ENCODE measurements around the gene PDE4D. TPM values are rescaled to one million over a fixed set of nuclear protein-coding genes. Genes with fewer than 3 reads are reported as not detected.

The PDE4D gene
- total and polyA plus RNA-seq, 2 of the 4 experiments (the other 2 are of a cell fraction) = 1.4 to 7.9 TPM

- H4K91ac ChIP-seq (ENCODE audit: insufficient read depth, low read depth, low read length) = no peak overlapping the region
- no TSS peak for BruUV-seq (replicated peaks)
- no peak overlapping the region for H2BK20ac ChIP-seq (ENCODE audit: low read depth, low read length)
- no peak overlapping the region for H2AFZ ChIP-seq (replicated peaks; ENCODE audit: low read length, poor library complexity)
- no peak overlapping the region for H3K18ac ChIP-seq (ENCODE audit: low read depth, low read length)
- no peaks in the 10 kb centered on the region for H3K4me1 ChIP-seq (ENCODE audit: control insufficient read depth, insufficient read depth, low read length)
- no peak overlapping the region for H2BK120ac ChIP-seq (ENCODE audit: low read depth, low read length)
- no peaks in the 10 kb centered on the region for H3K9me3 ChIP-seq (ENCODE audit: control insufficient read depth, insufficient read depth, low read length)
- no peak overlapping the region for H3K4ac ChIP-seq (ENCODE audit: low read depth, low read length)
- H2AK5ac ChIP-seq (ENCODE audit: low read depth, low read length) = no peak overlapping the region
- H3K56ac ChIP-seq (ENCODE audit: extremely low read depth, insufficient read depth, low read length) = no peak overlapping the region
- no peaks in the 10 kb centered on the region for H3K27me3 ChIP-seq (ENCODE audit: control insufficient read depth, insufficient read depth, low read length)
- ChIA-PET POLR2A (ENCODE audit: unreplicated experiment) (no interaction called here), CTCF (no interaction called here)
- H2BK15ac ChIP-seq (ENCODE audit: low read depth, low read length) = no peak overlapping the region
- H4K20me1 ChIP-seq (ENCODE audit: insufficient read depth, low read length) = no peaks in the 10 kb centered on the region
- no peak overlapping the region for H4K5ac ChIP-seq (ENCODE audit: low read depth, low read length)
- no peak for ATAC-seq (ENCODE audit: low read depth)
- no peak for TF ChIP-seq BHLHE40 (IDR thresholded peaks at IDR 0.05; ENCODE audit: low read depth, low read length)
- no peak for TF ChIP-seq RAD21 (IDR thresholded peaks at IDR 0.05; ENCODE audit: low read length)
- TF ChIP-seq ELK1 (IDR thresholded peaks at IDR 0.05; ENCODE audit: borderline replicate concordance, low read depth, low read length) = no peak
- TF ChIP-seq USF2 (IDR thresholded peaks at IDR 0.05; ENCODE audit: low read depth, low read length) = no peak
- TF ChIP-seq FOS (IDR thresholded peaks at IDR 0.05; ENCODE audit: low read depth, low read length) = no peak
- TF ChIP-seq MAZ (IDR thresholded peaks at IDR 0.05; ENCODE audit: borderline replicate concordance, low read depth, low read length) = no peak
- TF ChIP-seq, protein P1, sequence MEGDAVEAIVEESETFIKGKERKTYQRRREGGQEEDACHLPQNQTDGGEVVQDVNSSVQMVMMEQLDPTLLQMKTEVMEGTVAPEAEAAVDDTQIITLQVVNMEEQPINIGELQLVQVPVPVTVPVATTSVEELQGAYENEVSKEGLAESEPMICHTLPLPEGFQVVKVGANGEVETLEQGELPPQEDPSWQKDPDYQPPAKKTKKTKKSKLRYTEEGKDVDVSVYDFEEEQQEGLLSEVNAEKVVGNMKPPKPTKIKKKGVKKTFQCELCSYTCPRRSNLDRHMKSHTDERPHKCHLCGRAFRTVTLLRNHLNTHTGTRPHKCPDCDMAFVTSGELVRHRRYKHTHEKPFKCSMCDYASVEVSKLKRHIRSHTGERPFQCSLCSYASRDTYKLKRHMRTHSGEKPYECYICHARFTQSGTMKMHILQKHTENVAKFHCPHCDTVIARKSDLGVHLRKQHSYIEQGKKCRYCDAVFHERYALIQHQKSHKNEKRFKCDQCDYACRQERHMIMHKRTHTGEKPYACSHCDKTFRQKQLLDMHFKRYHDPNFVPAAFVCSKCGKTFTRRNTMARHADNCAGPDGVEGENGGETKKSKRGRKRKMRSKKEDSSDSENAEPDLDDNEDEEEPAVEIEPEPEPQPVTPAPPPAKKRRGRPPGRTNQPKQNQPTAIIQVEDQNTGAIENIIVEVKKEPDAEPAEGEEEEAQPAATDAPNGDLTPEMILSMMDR (conservative IDR thresholded peaks at IDR 0.05; ENCODE audit: low read depth, low read length) = no peak
- H3K9ac ChIP-seq (ENCODE audit: low read depth, low read length) = no peak overlapping the region
- dilution Hi-C loops (cut with HindIII; ENCODE audit: low sequenced_read_pairs, unreplicated experiment) (no loop called here), intact Hi-C loops (cut with micrococcal nuclease) (no loop called here), in situ Hi-C loops (cut with MboI; ENCODE audit: low sequenced_read_pairs) (no loop called here)
- H3K23ac ChIP-seq (ENCODE audit: low read depth, low read length) = no peak overlapping the region
- H2BK5ac ChIP-seq (ENCODE audit: low read depth, low read length, poor library complexity, severe bottlenecking) = no peak overlapping the region
- H3K36me3 ChIP-seq (ENCODE audit: control insufficient read depth, insufficient read depth, low read length) = no peaks in the 10 kb centered on the region
- no peak overlapping the region for H2AK9ac ChIP-seq (replicated peaks; ENCODE audit: low read depth, low read length, poor library complexity)
- H3K14ac ChIP-seq (replicated peaks; ENCODE audit: low read depth, low read length) = no peak overlapping the region
- no peak overlapping the region for H3K4me3 ChIP-seq (ENCODE audit: insufficient read depth, low read depth, low read length)
- WGBS, 2 experiments (ENCODE audit: extremely low coverage in 2 of 2, insufficient read length in 1 of 2) = no CpG with 5 or more reads among the region's 3 CpGs
- H4K8ac ChIP-seq (ENCODE audit: low read depth in 2 of 2, low read length in 2 of 2) = no peak overlapping the region
- H3K27ac ChIP-seq (ENCODE audit: insufficient read depth, low read length) = no peak overlapping the region
- H3K79me1 ChIP-seq (ENCODE audit: low read depth in 1 of 2, low read length in 2 of 2) = no peaks in the 10 kb centered on the region
- DNase-seq = no peak
- no peaks in the 10 kb centered on the region for H3K9me1 ChIP-seq (ENCODE audit: insufficient read depth, low read length)
- no peak overlapping the region for H3K4me2 ChIP-seq (ENCODE audit: low read depth, low read length)
Observed at GRCh38 chr5:59266410-59266809, 627.1 kb downstream of the PDE4D start.

Data from IMR-90 (cell line).